ENCODE results near the gene SLC2A13.

SLC2A13 gene

DNA sequence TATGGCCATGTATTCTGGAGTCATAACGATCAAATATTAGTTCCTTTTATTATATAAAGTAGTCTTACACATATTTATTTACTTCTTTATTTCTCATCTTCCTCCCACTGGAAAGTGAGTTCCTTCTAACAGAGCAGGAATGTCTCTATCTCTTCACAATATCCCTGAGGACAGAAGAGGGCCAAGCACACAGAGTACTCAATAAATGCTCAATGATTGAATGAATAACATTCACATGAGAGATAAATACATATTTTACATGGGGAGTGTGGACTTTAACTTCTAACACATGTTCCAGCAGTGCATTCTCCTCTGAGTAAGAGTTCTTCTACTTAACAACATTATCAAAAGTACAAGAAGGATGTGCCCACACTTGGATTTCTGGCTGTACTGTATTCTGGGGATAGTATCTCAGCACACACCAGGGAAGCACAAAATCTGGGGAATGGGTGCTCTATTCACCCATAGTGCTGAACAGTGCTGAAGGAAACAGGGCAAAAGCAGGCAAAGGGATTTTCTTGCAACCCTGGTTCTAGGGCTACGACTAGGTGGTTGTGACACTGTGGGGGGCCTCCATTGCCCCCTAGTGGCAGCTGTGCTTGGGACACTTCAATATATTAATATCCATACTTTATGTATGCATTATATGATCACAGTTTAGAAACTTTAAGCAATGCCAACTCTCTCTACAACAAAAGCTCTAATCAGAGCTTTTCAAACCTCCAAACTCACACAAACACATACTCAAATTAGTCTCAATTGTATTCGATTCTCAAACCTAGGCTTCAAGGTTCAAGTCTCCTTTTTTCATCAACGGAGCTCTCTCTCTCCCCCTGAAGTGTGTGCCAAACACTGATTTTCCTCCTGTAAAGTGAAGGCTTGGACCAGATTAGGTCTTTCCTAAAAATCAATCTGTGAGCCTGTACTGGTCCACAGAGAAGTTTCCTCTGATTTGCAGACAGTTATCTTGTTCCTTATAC is 115.5 kb downstream of the SLC2A13 start:
- no peak for DNase-seq (ENCODE audit: low spot score)

DNA sequence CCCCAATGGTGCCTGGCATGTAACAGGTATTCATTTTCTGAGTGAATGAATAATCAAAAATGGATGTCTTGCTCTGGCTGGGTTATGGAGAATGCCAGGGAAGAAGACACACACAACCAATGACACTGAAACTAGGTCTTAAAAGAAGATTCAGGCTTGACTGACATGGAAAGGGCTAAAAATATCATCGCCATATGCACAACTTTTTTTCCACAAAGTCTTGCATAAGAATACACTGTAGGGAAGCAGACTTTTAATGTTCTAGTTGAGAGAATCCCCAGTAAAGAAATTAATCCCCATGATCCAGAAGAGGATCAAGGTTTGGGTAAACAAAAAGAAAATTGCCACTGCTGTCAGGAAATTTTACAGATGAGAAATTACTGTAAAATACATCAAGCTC is 116.4 kb downstream of the SLC2A13 start:
- DNase-seq (ENCODE audit: low spot score) = no peak

DNA sequence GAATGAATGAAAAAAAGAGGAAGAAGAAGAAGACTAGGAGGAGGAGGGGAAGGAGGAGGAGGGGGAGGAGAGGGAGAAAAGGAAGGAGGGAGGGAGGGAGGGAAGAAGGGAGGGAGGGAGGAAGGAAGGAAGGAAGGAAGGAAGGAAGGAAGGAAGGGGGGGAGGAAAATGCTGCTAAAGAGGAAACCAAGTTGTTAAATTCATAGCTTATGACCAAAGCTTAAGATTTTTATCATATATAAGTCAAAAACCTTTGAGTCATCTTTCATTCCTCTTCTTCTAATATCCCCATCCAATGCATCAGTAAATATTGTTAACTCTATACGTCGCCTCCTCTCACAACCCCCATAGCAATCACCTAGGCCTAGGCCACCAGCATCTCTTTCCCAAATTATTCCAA is 117.3 kb downstream of the SLC2A13 start:
- DNase-seq (ENCODE audit: low spot score) = no peak

DNA sequence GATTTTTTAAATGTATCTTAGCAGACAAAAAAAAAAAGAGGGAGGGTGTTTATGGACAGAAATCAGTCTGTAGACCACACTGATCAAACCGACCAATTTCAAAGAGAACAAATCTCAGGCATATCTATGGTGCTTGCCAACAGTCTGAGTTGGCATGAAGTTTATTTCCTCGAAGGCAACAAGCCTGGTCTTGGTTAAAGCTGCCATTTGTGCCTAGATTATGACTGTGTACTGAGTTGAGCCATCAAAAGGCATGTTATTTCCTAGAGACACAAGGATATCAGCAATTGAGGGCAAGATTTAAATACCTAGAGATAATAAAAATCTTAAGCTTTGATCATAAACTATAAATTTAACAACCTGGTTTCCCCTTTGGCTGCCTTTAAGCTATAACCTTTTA is 119.2 kb downstream of the SLC2A13 start:
- DNase-seq (ENCODE audit: low spot score) = no peak

DNA sequence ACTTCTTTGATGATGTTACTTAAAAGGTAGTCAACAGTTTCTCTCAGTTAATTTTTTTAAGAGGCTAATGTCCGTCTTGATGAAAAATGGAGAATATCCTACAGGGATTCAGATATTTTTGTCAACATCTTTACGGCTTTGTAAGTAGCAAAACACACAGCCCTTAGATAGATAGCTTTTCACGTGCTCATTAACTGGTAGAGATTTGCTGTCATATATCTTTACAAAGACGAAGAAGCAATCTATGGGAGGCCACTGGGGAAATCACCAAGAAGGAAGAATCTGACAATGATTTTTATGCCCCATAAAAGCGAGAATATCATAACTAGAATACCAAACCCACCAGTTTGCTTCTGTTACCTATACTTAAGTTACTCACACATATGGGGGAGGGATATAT is 121.2 kb downstream of the SLC2A13 start:
- no peak for DNase-seq (ENCODE audit: low spot score)

DNA sequence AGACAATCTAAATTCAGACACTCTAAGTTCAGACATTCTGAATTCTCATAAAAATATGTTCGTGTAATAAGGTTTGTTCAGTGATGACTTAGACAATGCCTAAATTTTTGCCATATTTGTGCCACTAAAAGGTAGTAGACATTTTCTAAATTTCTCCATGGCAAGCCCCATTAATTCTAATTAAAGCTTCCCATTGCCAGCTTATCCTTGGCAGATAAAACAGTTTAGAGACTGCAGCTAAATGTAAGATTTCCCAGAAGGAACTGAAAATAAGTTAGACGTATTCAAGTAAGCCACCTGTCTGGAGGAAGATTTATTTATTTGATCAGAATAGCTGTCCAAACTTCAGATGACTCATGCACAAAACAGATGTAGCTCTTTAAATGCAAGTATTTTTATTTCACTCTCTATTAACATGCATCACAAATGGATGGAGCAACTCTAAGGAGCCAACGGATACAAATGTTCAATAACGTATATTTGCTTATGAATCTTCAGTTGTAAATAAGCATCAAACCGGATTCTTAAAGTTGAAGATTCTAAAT is 130.4 kb downstream of the SLC2A13 start:
- no peak for DNase-seq (ENCODE audit: low spot score)

DNA sequence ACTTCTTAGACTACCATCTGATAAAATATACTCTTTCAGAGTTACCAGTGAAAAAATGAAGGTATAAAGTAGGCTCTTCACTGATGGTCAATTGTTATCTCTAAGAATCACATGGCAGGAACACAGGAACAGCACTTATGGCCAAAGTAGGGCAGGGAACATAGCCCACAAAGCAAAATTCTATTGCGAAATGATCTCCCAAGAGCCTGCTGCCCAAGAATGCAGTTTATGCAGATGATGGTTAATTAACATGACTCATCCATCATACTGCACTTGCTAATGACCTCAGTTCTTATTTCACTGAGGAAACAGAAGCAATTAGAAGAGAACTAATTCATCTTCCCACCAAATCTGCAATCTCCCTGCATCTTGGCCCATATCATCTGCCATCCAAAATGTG is 133.8 kb downstream of the SLC2A13 start:
- no peak for DNase-seq (ENCODE audit: low spot score)

DNA sequence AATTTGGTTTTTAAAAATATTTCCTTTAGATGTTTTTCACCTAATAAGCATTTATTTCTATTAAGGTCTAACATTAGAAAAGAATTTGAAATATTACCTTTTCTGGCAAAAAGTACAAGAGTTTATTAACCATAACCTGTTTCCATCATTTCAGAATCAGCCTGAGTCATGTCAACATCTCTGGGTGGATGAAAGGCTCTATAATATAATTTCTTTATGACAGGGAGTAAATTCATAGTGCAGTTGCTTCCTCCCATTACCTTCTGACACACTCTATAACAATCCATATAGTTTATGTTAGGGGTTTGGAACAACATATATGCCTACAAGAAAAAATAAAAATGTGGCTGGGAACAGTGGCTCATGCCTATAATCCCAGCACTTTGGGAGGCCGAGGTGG is 134.5 kb downstream of the SLC2A13 start:
- DNase-seq (ENCODE audit: low spot score) = no peak

DNA sequence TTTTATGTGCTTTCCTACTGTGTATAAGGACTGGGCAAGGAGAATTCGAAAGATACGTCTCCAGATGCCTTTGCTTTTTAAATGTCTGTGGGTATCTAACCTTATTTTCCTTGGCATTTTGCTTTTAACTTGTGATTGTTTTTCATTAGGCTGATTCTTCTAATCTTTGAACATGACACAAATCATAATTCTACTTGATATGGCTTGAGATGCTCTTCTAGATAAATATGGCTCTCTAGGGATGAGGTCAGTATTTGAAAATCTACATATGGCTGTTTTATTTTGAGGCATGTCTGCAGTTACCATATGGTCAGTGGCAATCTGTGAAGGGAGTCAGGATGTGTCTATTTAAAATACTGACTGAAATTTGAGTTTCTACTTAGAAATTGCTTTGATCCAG is 139.2 kb downstream of the SLC2A13 start:
- no peak for DNase-seq (ENCODE audit: low spot score)

DNA sequence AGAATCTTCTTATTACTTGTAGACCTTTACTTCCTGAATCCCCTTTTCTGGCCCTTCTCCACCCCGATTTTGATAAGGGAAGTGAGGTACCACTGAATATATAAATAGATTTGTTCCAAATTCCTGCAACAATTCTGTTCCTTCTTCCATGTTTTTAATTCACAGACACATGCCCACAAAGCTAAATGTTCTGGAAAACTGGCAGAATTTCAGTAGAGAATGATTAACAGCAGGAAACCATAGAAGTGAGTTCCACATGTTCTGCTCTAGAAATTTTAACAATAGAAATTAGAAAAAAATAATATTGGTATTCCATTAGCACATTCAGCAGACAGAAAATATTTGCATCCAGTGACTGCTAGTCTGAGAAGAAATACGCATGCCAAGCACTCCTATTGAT is 139.6 kb downstream of the SLC2A13 start:
- no peak for DNase-seq (ENCODE audit: low spot score)

DNA sequence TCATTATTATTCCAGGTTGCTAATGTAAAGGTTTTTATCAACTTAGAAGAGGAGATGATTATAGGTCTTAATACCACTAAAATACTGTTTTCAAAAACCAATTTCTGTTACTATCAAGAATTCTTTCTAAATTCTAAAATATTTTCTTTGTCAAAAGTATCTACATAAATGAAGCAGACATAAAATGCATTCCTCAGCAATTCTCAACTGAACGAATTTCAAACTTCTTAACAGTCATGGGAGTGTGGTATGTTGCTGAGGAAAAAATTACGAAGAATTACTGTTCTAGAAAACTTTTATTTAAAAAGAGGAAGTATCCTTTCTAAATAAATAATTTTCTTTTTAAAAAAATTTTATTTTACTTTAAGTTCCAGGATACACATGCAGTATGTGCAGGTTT is 146.4 kb downstream of the SLC2A13 start:
- DNase-seq (ENCODE audit: low spot score) = no peak

DNA sequence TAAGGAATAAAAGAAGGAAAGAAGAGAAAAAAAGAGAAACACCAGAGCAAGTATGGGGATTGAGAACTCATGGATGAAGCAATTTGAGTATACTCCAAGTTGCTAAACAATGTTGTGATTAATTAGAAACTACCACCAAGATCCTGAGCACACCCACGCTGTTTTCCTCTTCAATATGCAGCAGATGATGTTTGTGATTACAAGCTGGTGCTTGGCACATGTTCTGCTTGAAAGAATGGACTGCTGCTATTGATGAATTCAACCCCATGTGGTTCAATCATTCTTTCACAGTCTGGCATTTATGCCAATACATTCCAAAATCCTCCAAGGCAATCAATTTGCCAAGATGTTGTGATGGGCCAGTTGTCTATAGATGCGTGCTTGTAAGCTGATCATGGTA is 146.8 kb downstream of the SLC2A13 start:
- DNase-seq (ENCODE audit: low spot score) = no peak

DNA sequence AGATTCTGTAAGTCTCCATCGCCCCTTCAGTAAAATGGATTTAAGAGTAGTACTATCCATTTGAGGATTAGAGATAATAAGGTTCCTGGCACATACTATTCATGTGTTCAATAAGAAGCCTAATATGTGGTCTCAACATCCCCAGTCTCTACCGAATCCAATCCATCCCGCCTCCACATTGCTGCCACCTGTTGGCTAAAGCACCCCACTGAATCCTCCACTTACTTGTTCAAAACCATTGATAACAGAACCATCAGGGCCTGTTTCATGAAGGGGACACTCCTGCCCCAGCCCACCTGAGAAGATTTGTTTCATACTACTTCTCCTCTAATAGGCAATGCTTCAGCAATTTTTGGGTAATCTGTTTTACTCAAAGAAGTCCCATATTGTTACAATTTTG is 147.5 kb downstream of the SLC2A13 start:
- no peak for DNase-seq (ENCODE audit: low spot score)

DNA sequence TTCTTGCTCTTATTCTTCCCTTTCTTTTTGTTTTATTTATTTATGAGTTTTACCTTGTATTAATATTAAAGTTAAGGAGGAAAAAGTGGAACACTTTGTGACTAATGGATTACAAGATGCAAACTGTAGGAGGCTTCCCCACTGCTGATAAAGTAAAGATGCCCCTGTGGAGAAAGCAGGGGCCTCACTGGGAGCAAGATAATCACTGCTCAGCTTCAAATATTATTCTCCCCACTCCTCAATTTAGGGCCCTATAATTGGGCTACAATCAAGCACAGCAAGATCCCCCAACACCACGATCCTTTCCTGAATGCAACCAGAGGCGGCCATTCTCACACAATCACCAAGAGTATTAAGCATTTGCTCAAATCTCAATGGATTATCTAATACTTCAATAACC is 149.2 kb downstream of the SLC2A13 start:
- no peak for DNase-seq (ENCODE audit: low spot score)

DNA sequence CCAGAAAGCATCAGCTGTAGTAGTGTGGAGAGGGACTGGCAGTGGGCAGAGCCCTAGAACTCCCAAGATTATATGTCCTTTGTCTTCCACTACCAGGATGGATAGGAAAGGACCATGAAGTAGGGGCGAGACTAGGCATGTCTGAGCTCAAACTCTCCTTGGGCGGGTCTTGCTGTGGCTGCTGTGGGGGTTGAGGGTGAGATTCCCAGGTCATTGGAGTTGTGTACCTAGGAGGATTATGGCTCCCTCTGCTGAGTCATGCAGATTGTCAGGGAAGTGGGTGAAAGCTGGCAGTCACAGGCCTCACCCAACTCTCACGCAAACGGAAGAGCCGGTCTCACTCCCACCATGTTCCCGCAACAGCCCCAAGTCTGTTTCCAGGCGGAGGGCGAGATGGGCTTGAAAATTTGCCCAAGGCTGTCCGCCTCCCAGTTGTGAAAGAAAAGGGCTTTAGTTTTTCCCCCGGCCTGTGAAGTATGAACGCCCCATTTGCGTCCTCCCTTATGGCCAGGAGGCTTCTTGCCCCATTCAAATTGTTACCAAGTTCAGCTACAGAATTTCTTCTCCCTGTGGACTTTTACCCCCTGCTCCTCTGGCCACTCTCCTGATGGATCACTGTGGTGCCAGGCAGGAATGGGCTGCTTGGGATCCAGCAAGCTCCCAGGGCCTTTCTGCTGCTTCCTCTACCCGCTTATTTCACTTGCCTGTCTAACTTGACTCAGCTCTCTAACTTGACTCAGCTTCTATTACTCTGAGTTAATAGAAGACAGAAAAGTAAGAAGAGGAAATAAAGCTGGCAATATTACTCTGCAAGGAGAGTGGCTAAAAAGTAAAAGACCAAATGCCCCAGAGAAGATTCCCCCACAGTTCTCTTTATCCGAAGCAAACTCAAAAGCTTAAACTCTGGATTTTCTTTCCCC is 159.3 kb downstream of the SLC2A13 start:
- DNase-seq (ENCODE audit: low spot score) = no peak

DNA sequence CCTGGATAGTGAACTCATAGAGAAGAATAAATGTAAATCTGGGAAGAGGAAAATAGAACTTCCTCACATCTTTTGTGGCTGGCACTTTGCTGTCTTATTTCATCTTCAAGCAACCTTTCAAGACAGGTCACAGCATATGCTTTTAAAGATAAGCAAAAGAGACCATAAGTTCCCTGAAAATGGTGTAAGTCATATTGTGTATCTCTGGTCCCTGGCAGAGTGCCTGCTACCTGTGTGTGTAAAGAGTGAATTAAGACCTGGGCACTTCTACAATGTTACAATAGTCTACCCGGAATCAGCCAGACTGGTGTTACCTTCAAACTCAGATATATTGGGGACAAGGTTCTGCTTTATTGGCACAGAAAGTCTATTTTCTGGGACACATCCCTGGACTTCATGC is 168.8 kb downstream of the SLC2A13 start:
- no peak for DNase-seq (ENCODE audit: low spot score)

DNA sequence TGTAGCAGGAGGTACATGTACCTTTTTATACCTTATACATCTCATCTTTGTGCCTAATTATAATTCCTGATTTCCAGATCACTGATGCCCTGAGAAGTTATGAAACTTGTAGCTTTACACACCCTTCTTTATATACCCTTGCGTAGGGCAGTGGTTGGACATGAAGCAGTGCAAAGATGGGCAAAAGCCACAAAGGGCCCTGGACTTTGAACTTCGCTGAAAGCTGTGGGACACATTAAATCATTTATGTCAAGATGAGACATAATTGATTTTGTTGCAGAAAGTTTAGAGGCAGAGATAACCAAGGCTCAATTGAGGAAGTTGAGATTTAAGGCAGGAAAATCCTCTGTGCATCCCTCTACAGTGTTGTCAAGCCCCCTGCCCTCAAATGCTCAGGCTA is 170.0 kb downstream of the SLC2A13 start:
- DNase-seq (ENCODE audit: low spot score) = no peak

DNA sequence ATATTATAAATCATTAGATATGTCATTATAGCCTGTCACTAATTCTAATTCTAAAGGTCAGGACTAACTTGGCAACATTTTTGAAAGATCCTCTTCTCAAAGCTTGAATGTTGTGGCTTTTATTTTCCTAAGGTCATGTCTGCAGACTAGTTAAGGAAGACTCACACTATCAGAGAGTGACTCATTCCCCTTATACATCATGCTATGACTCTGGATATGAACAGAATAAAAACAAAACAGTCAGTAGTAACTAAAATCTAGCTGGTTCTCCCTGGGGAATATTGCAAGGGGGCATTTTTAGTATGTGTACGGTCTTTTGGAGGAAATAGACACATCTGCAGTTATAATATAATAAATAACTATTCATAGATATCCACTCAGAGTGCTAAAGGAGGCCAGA is 170.6 kb downstream of the SLC2A13 start:
- DNase-seq (ENCODE audit: low spot score) = no peak

DNA sequence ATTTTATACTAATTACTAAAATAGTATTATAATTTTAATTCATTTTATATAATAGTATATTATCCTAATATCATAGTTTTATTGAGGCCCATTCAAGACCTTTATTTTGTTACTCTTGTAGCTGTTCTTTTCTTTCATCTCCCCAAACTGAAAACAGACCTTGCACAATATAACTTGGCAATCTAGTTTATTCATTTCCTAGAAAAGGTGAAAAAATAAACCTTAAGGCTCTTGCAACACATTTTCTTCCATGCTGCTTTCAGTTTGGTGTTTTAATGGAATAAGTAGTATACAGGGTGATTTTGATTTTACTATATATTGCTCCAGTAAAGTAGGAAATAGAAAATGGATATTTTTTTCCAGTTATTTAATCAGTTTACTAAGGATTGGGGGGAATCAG is 174.0 kb downstream of the SLC2A13 start:
- no peak for DNase-seq (ENCODE audit: low spot score)

DNA sequence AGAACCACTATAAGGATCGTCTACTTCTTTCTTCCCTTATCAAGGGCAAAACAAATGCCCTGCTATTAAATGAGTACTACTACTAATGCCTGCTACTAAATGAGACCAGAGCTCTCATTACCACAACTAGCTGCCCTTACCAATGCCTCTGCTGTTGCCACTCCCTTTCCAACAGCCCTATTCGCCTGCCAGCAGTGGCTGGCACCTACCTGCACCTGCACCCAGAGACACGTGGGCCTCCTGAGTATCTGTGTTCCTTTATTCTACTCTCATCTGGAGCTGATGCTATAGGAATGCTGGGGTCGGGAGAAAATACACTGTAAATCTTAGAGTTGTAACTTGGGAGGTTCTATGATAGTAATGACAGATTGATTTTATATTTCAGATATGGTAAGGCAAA is 174.7 kb downstream of the SLC2A13 start:
- peak; percentile 12 for DNase-seq (ENCODE audit: low spot score)

DNA sequence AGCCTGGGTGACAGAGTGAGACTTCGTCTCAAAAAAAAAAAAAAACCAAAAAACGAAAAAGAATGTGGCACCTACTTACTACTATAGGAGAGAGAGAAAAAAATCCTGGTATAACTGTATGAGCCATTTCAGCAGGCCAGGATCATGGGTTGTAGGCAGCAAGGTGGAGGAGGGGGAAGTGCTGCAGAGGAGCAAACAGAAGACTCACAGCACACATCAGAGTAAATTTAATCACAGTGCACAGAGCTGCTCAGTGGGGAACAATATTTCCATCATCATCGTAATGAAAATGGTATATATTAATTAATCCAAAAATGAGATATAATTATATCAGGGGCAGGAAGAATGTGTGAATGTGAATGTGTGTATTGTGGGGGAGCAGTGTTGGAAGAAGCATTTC is 175.8 kb downstream of the SLC2A13 start:
- DNase-seq (ENCODE audit: low spot score) = no peak

DNA sequence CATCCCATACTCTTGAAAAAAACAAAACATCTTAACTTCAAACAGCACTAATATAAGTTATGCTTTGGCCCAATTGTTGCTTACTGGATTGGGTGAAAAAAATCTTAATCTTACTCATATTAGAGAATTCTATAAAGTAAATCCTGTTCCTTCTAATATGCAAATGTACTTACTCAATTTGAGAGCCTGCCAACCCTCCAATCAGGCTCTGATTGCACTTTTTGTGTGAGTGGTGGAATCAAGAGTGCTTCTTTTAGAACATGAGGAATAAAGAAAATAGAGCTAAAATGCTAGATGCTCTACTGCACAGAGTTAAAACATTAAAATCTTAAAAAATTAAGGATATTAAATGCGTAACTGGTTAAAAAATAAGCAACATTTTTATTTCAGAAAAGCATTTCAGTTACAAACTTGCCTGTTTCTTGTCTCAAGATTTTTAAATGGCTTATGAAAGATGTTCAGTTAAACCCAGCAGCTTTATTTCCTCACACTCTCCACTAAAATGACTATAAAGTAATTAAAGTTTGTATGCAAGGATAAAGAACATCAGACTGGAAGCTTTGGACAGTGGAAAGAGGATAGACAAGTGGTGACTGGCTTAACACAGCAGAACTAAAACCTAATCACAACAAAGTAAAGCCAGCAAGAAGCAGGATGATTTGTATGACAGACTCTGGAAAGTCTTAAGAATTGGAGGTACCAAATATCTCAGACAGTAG is 177.5 kb downstream of the SLC2A13 start:
- no peak for DNase-seq (ENCODE audit: low spot score)

Measured in putamen (tissue), 1 donor.